Neural progenitor cell (in vitro differentiated cells): ENCODE measurements around the gene NGF. TPM values are rescaled to one million over a fixed set of nuclear protein-coding genes. Genes with fewer than 3 reads are reported as not detected.

ENCODE experiments used
- DNase-seq: peaks from one replicate; pipeline ENCODE4 v3.0.0-alpha.2; 2016; ENCODE audit warnings: low spot score
- H2AFZ ChIP-seq: fragments of 200-600 bp; sonication (generic); replicated peaks from 2 replicates; pipeline ENCODE4 v1.6.1; 2016; ENCODE audit warnings: antibody characterized with exemption
- H3F3A ChIP-seq: fragments of 200-600 bp; sonication (generic); 2 replicates; pipeline ENCODE4 v1.6.1; 2016; ENCODE audit warnings: antibody characterized with exemption, low read depth
- H3K27ac ChIP-seq: fragments of 200-600 bp; sonication (generic); 2 replicates; pipeline ENCODE4 v1.5.1; 2016; ENCODE audit warnings: mild to moderate bottlenecking
- H3K27me3 ChIP-seq: fragments of 200-600 bp; sonication (generic); 2 replicates; pipeline ENCODE4 v1.6.1; 2016; ENCODE audit warnings: mild to moderate bottlenecking, moderate library complexity
- H3K36me3 ChIP-seq: fragments of 200-600 bp; sonication (generic); 2 replicates; pipeline ENCODE4 v1.5.1; 2016
- H3K4me1 ChIP-seq: fragments of 200-600 bp; sonication (generic); 2 replicates; pipeline ENCODE4 v1.6.1; 2016; ENCODE audit warnings: mixed run types
- H3K4me2 ChIP-seq: fragments of 200-600 bp; sonication (generic); 2 replicates; pipeline ENCODE4 v1.6.1; 2016
- H3K4me3 ChIP-seq: fragments of 200-600 bp; sonication (generic); 2 replicates; pipeline ENCODE4 v1.5.1; 2016
- H3K79me2 ChIP-seq: fragments of 200-600 bp; sonication (generic); 2 replicates; pipeline ENCODE4 v1.6.1; 2016; ENCODE audit warnings: low read depth
- H3K9ac ChIP-seq: fragments of 200-600 bp; sonication (generic); 2 replicates; pipeline ENCODE4 v1.6.1; 2016
- H3K9me3 ChIP-seq: fragments of 200-600 bp; sonication (generic); 2 replicates; pipeline ENCODE4 v1.5.1; 2016; ENCODE audit warnings: low read depth
- H4K20me1 ChIP-seq: fragments of 200-600 bp; sonication (generic); 2 replicates; pipeline ENCODE4 v1.6.1; 2016; ENCODE audit warnings: low read depth
- H3K27ac Mint-ChIP-seq: 3 replicates; pipeline ENCODE4 v1.8.0; 2021; ENCODE audit warnings: mixed read lengths
- H3K27me3 Mint-ChIP-seq: 2 replicates; pipeline ENCODE4 v1.8.0; 2022; ENCODE audit warnings: low read depth, mild to moderate bottlenecking, inconsistent platforms, moderate library complexity, mixed read lengths; ENCODE audit not compliant: insufficient read depth
- H3K36me3 Mint-ChIP-seq: 3 replicates; pipeline ENCODE4 v1.8.0; 2021; ENCODE audit warnings: mixed read lengths
- H3K4me1 Mint-ChIP-seq: 3 replicates; pipeline ENCODE4 v1.8.0; 2021; ENCODE audit warnings: mixed read lengths
- H3K4me3 Mint-ChIP-seq: 3 replicates; pipeline ENCODE4 v1.8.0; 2021; ENCODE audit warnings: mild to moderate bottlenecking, moderate library complexity, mixed read lengths
- H3K9me3 Mint-ChIP-seq: 3 replicates; pipeline ENCODE4 v1.8.0; 2020; ENCODE audit warnings: mixed read lengths
- CTCF ChIP-seq: fragments of 200-600 bp; sonication (generic); IDR thresholded peaks from 2 replicates; pipeline ENCODE4 v1.5.1; 2017; ENCODE audit warnings: antibody characterized with exemption, mild to moderate bottlenecking
- EZH2 ChIP-seq: fragments of 200-600 bp; sonication (generic); IDR thresholded peaks from 2 replicates; pipeline ENCODE4 v1.6.1; 2017; ENCODE audit warnings: antibody characterized with exemption, mild to moderate bottlenecking, moderate library complexity
- EZH2phosphoT487 ChIP-seq: fragments of 200-600 bp; sonication (generic); IDR thresholded peaks from 2 replicates; pipeline ENCODE4 v1.6.1; 2017; ENCODE audit warnings: antibody characterized with exemption
- total RNA-seq: library from RNA; depleted of rRNA; stranded (reverse); fragments of >200 nt; gene quantifications from 2 replicates; pipeline ENCODE4 v1.2.3, GENCODE V29; 2015; ENCODE audit warnings: low replicate concordance

The NGF gene
- total RNA-seq, 1 donor from 2014 or later: not detected

DNA sequence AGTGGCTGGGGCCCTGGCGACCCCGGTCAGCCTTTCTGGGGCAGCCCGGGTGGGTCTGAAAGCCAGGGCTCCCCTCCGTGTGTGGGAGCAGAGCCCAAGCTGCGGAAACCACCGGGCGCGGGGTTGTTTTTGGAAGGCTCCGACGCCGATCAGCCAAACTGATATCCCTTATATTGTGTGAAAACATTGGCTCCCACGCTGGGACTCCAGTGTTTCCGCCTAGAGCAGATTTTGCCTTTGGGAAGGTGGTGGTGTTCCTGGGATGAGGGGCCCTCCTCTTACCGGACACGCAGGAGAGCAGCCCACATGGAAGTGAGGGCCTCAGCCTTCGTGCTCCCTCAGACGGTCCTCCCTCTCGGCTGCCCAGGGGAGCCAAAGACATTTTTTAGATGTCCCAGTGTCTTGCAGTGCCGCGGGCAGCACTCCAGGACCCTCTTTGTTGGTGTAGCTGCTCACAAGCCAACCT is 54.3 kb downstream of the NGF start:
- no peaks in the 10 kb centered on the region for H3K79me2 ChIP-seq

GRCh38 chr1:115283249-115283648 is 54.8 kb downstream of the NGF start:
- Histone ChIP-seq H3K4me2 (no peak overlapping the region), H3K4me1 (peaks cover 15% of the 10 kb centered on the region), H3K9ac (no peak overlapping the region), H3F3A (no peaks in the 10 kb centered on the region), H3K79me2 (no peaks in the 10 kb centered on the region), H3K27ac (no peak overlapping the region), H2AFZ (no peak overlapping the region), H4K20me1 (no peaks in the 10 kb centered on the region), H3K4me3 (no peak overlapping the region), H3K9me3 (no peaks in the 10 kb centered on the region), H3K27me3 (no peaks in the 10 kb centered on the region), H3K36me3 (no peaks in the 10 kb centered on the region)
- Mint-ChIP-seq H3K27ac (no peak overlapping the region), H3K4me1 (peaks cover 18% of the 10 kb centered on the region), H3K36me3 (no peaks in the 10 kb centered on the region), H3K4me3 (no peak overlapping the region), H3K27me3 (peaks cover 2% of the 10 kb centered on the region), H3K9me3 (peaks cover 2% of the 10 kb centered on the region)
- TF ChIP-seq EZH2phosphoT487: no peak
- no peak for TF ChIP-seq EZH2
- no peak for TF ChIP-seq CTCF
- DNase-seq: no peak

More for the DNA sequence above, 54.3 kb downstream of the NGF start:
- Mint-ChIP-seq H3K27ac (no peak overlapping the region), H3K4me3 (no peak overlapping the region), H3K4me1 (peaks cover 23% of the 10 kb centered on the region), H3K36me3 (no peaks in the 10 kb centered on the region), H3K27me3 (peaks cover 2% of the 10 kb centered on the region), H3K9me3 (peaks cover 2% of the 10 kb centered on the region)
- Histone ChIP-seq H3K9me3 (no peaks in the 10 kb centered on the region), H3K4me3 (no peak overlapping the region), H3K4me2 (no peak overlapping the region), H3K36me3 (no peaks in the 10 kb centered on the region), H3K27me3 (no peaks in the 10 kb centered on the region), H3F3A (peaks cover 5% of the 10 kb centered on the region), H4K20me1 (no peaks in the 10 kb centered on the region), H3K4me1 (peaks cover 20% of the 10 kb centered on the region), H3K9ac (no peak overlapping the region), H2AFZ (no peak overlapping the region), H3K27ac (no peak overlapping the region)
- DNase-seq: no peak
- TF ChIP-seq EZH2phosphoT487 (no peak), CTCF (no peak), EZH2 (no peak)

- Histone ChIP-seq H3K9ac (no peak overlapping the region), H2AFZ (no peak overlapping the region), H3K79me2 (no peaks in the 10 kb centered on the region), H3K4me3 (no peak overlapping the region), H4K20me1 (no peaks in the 10 kb centered on the region), H3K4me2 (no peak overlapping the region), H3K27ac (no peak overlapping the region), H3K27me3 (no peaks in the 10 kb centered on the region), H3K36me3 (no peaks in the 10 kb centered on the region), H3K4me1 (peaks cover 11% of the 10 kb centered on the region), H3K9me3 (no peaks in the 10 kb centered on the region), H3F3A (no peaks in the 10 kb centered on the region)
- peaks cover 2% of the 10 kb centered on the region for H3K9me3 Mint-ChIP-seq
- peaks cover 13% of the 10 kb centered on the region for H3K4me1 Mint-ChIP-seq
- DNase-seq: no peak
- TF ChIP-seq EZH2 (no peak), EZH2phosphoT487 (no peak), CTCF (no peak)
- peaks cover 2% of the 10 kb centered on the region for H3K27me3 Mint-ChIP-seq
- H3K27ac Mint-ChIP-seq: no peak overlapping the region
- no peak overlapping the region for H3K4me3 Mint-ChIP-seq
- no peaks in the 10 kb centered on the region for H3K36me3 Mint-ChIP-seq
Observed at GRCh38 chr1:115282807-115283208, 55.2 kb downstream of the NGF start.
